ENCODE results near the gene TLN1.

DNA sequence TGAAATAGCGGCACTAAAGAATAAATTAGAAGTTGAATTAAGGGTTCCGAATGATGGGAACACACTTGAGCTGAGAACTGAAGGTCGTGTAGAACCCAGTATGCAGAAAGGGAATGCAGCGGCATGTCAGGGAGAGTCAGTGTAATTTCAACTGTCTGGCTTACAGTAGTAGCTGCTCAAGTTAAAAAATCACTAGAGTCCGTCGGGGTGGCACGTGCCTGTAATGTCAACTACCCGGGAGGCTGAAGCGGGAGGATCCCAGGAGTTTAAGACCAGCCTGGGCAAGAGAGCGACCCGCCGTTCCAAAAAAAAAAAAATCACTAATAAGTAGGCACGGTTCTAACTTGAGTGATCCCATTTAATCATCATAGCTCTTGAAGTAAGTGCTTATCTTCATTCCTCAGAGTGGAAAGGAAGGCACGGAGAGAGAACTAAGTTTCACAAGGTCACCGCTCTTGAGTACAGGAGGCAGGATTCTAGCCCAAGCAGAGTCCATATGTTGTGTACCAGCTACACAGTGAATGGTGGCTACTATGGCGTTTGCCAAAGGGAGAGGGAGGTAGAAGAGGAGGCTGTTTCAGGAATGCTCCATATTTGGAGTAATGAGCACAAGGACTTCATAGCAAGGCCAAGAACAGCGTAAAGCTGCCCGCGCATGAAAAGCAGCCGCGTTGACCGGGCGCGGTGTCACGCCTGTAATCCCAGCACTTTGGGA is 75.0 kb downstream of the TLN1 start:
- no peak for TF ChIP-seq EZH2 (optimal IDR thresholded peaks at IDR 0.05; ENCODE audit: low read depth, low read length)
- TF ChIP-seq, protein P1, sequence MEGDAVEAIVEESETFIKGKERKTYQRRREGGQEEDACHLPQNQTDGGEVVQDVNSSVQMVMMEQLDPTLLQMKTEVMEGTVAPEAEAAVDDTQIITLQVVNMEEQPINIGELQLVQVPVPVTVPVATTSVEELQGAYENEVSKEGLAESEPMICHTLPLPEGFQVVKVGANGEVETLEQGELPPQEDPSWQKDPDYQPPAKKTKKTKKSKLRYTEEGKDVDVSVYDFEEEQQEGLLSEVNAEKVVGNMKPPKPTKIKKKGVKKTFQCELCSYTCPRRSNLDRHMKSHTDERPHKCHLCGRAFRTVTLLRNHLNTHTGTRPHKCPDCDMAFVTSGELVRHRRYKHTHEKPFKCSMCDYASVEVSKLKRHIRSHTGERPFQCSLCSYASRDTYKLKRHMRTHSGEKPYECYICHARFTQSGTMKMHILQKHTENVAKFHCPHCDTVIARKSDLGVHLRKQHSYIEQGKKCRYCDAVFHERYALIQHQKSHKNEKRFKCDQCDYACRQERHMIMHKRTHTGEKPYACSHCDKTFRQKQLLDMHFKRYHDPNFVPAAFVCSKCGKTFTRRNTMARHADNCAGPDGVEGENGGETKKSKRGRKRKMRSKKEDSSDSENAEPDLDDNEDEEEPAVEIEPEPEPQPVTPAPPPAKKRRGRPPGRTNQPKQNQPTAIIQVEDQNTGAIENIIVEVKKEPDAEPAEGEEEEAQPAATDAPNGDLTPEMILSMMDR (IDR thresholded peaks at IDR 0.05; ENCODE audit: low read length), result no peak

Data from MM.1S (cell line).